SK-N-MC (cell line): ENCODE data around the gene CD38.
"Not testable (repeated sequence)": the region's sequence is repeated elsewhere in the genome, so short reads cannot be mapped to it uniquely, and the experiment has no call there.

Experiments used
- DNase-seq: peaks from one replicate; pipeline ENCODE4 v3.0.0-alpha.2; 2011; ENCODE audit warnings: low read depth, low spot score
- H3K27ac ChIP-seq: fragments of 200-600 bp; sonication (generic); 2 replicates; pipeline ENCODE4 v1.5.1; 2016; ENCODE audit warnings: mixed run types
- H3K36me3 ChIP-seq: fragments of 200-600 bp; sonication (generic); 2 replicates; pipeline ENCODE4 v1.6.1; 2017; ENCODE audit warnings: antibody characterized with exemption, low read length, mixed read lengths; ENCODE audit not compliant: insufficient read depth
- H3K4me3 ChIP-seq: fragments of 200-600 bp; sonication (generic); 2 replicates; pipeline ENCODE4 v1.5.1; 2016
- H3K9ac ChIP-seq: fragments of 200-600 bp; sonication (generic); 2 replicates; pipeline ENCODE4 v1.8.0; 2017; ENCODE audit warnings: mixed run types, mixed read lengths; ENCODE audit not compliant: insufficient read length
- H3K9me3 ChIP-seq: fragments of 200-600 bp; sonication (generic); 2 replicates; pipeline ENCODE4 v1.6.1; 2017; ENCODE audit warnings: low read depth, mild to moderate bottlenecking, antibody characterized with exemption, low read length, moderate library complexity, mixed read lengths
- EZH2 ChIP-seq: fragments of 200-600 bp; sonication (generic); IDR thresholded peaks from one replicate; pipeline ENCODE4 v1.6.1; 2017; ENCODE audit warnings: antibody characterized with exemption
- FOXP2 ChIP-seq: optimal IDR thresholded peaks from 2 replicates; pipeline ENCODE3; 2011; ENCODE audit warnings: mild to moderate bottlenecking, moderate library complexity; ENCODE audit not compliant: insufficient read depth; ENCODE audit errors: extremely low read length, control extremely low read depth
- POLR2AphosphoS5 ChIP-seq: IDR thresholded peaks from 2 replicates; pipeline ENCODE4 v1.6.1; 2012; ENCODE audit warnings: mild to moderate bottlenecking, low read depth, low read length, borderline replicate concordance

The CD38 gene

GRCh38 chr4:15784959-15785634 lies 7.0 kb downstream of the CD38 start:
- Histone ChIP-seq H3K4me3 (no peak overlapping the region), H3K9ac (no peak overlapping the region), H3K27ac (no peak overlapping the region), H3K9me3 (no peaks in the 10 kb centered on the region), H3K36me3 (no peaks in the 10 kb centered on the region)
- DNase-seq, result no peak
- no peak for TF ChIP-seq POLR2AphosphoS5
- no peak for TF ChIP-seq FOXP2
- TF ChIP-seq EZH2, result no peak

- no peaks in the 10 kb centered on the region for H3K36me3 ChIP-seq
- no peak overlapping the region for H3K4me3 ChIP-seq
- TF ChIP-seq FOXP2 (no peak), EZH2 (no peak), POLR2AphosphoS5 (no peak)
- H3K9me3 ChIP-seq, result no peaks in the 10 kb centered on the region
- H3K9ac ChIP-seq, result no peak overlapping the region
- no peak overlapping the region for H3K27ac ChIP-seq
- DNase-seq, result no peak
These were observed 8.6 kb downstream of the CD38 start for GRCh38 chr4:15786743-15787142.

- H3K4me3 ChIP-seq, result no peak overlapping the region
- TF ChIP-seq EZH2 (no peak), POLR2AphosphoS5 (no peak), FOXP2 (no peak)
- no peak for DNase-seq
- H3K9me3 ChIP-seq, result no peaks in the 10 kb centered on the region
- no peaks in the 10 kb centered on the region for H3K36me3 ChIP-seq
- no peak overlapping the region for H3K27ac ChIP-seq
- H3K9ac ChIP-seq, result no peak overlapping the region
These were observed 14.8 kb downstream of the CD38 start for GRCh38 chr4:15792974-15793373.

GRCh38 chr4:15793506-15794363 lies 15.6 kb downstream of the CD38 start:
- Histone ChIP-seq H3K9me3 (no peaks in the 10 kb centered on the region), H3K9ac (no peak overlapping the region), H3K4me3 (no peak overlapping the region), H3K36me3 (no peaks in the 10 kb centered on the region), H3K27ac (no peak overlapping the region)
- DNase-seq, result no peak
- TF ChIP-seq POLR2AphosphoS5 (no peak), EZH2 (no peak), FOXP2 (no peak)

DNA sequence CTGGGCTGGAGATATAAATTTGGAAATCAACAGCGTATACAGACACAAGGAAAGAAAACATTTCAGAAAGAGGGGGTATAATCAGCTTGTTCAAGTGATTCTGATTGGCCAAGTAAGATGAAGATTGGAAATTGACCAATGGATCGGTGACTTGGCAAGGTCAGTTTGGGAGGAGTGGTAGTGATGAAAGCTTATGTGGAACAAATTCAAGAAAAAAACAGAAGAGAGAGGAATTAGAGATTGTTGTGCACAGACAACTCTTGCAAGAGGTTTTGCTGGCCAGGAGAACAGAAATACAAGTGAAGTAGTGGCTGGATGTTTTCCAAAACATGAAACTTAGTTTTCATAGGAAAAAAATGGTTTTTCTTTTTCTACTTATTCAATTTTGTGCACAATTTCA lies 16.3 kb downstream of the CD38 start:
- H3K4me3 ChIP-seq, result no peak overlapping the region
- TF ChIP-seq EZH2 (no peak), POLR2AphosphoS5 (no peak), FOXP2 (no peak)
- no peak overlapping the region for H3K27ac ChIP-seq
- no peak for DNase-seq
- H3K36me3 ChIP-seq, result no peaks in the 10 kb centered on the region
- no peaks in the 10 kb centered on the region for H3K9me3 ChIP-seq
- no peak overlapping the region for H3K9ac ChIP-seq

- no peak for DNase-seq
- Histone ChIP-seq H3K4me3 (no peak overlapping the region), H3K9ac (no peak overlapping the region), H3K27ac (no peak overlapping the region), H3K36me3 (no peaks in the 10 kb centered on the region), H3K9me3 (no peaks in the 10 kb centered on the region)
- TF ChIP-seq POLR2AphosphoS5 (no peak), EZH2 (no peak), FOXP2 (no peak)
These were observed 16.8 kb downstream of the CD38 start for GRCh38 chr4:15794905-15795304.

GRCh38 chr4:15797320-15797719 lies 19.2 kb downstream of the CD38 start:
- DNase-seq, result no peak
- H3K4me3 ChIP-seq, result no peak overlapping the region
- H3K27ac ChIP-seq, result no peak overlapping the region
- no peaks in the 10 kb centered on the region for H3K36me3 ChIP-seq
- no peaks in the 10 kb centered on the region for H3K9me3 ChIP-seq
- H3K9ac ChIP-seq, result no peak overlapping the region
- TF ChIP-seq EZH2 (no peak), POLR2AphosphoS5 (no peak), FOXP2 (no peak)

GRCh38 chr4:15799141-15799540 lies 21.0 kb downstream of the CD38 start:
- H3K36me3 ChIP-seq, result no peaks in the 10 kb centered on the region
- no peak overlapping the region for H3K4me3 ChIP-seq
- no peak overlapping the region for H3K9ac ChIP-seq
- no peak for DNase-seq
- TF ChIP-seq EZH2, result no peak
- TF ChIP-seq FOXP2, result no peak
- TF ChIP-seq POLR2AphosphoS5, result no peak
- H3K9me3 ChIP-seq, result no peaks in the 10 kb centered on the region
- no peak overlapping the region for H3K27ac ChIP-seq

DNA sequence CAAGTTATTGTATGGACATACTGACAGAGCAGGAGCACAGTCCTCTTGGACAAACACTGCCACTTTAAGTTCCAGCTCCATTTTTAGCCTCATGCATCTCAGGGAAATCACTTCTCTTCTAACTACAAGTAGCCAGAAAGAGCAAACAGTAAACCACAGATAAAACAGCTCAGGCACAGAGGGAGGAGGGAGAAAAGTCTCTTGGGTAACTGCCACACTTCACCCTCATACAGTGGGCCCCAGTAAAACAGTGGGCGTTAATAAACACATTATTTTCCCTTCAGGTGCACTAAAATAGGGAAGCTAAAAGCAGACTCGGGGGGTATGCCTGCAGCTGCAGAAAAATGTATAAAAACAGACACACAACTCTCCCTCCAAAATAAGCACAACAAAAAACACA lies 21.6 kb downstream of the CD38 start:
- TF ChIP-seq FOXP2 (no peak), EZH2 (no peak), POLR2AphosphoS5 (no peak)
- no peak for DNase-seq
- Histone ChIP-seq H3K36me3 (no peaks in the 10 kb centered on the region), H3K27ac (no peak overlapping the region), H3K9me3 (no peaks in the 10 kb centered on the region), H3K4me3 (no peak overlapping the region), H3K9ac (no peak overlapping the region)

DNA sequence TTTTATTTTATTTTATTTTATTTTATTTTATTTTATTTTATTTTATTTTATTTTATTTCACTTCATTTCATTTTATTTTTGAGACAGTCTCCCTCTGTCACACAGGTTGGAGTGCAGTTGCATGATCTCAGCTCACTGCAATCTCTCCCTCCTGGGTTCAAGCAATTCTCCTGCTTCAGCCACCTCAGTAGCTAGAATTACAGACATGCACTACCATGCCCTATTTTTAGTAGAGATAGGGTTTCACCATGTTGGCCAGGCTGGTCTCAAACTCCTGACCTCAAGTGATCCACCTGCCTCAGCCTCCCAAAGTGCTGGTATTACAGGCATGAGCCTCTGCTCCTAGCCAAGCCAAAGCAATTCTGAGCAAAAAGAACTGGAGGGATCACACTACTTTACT lies 24.4 kb downstream of the CD38 start:
- H3K27ac ChIP-seq, H3K9ac ChIP-seq, H3K4me3 ChIP-seq, H3K9me3 ChIP-seq, H3K36me3 ChIP-seq, DNase-seq: not testable (repeated sequence)
